HG02642 (cell line): ENCODE results near the gene ATG7.
"Not testable (repeated sequence)": the region's sequence is repeated elsewhere in the genome, so short reads cannot be mapped to it uniquely, and the experiment has no call there.

Source experiments
- ATAC-seq: cut with Tn5 transposase; IDR thresholded peaks from one replicate; pipeline ENCODE4 v1.9.1; 2021; ENCODE audit warnings: mild to moderate bottlenecking; ENCODE audit not compliant: unreplicated experiment, poor library complexity

The ATG7 gene

DNA sequence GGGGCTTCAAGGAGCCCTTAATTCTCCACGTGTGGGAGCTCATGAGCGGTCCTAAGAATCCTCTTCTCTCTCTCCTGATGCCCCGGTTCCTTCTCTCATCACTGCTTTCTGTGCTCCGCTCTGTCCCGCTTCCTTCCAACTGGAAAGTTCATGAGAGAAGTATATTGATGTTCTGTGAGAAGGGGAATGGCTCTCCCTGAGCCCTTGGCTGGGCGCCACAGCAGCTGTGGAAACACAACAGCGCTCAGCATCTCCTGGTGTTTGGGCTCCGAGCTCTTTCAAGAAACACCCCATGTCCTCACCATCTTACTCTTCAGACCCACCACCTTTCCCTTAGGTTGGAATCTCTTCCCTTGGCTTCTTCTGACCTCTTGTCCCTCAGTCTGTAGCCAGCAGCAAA lies 209.8 kb downstream of the ATG7 start:
- ATAC-seq = no peak

DNA sequence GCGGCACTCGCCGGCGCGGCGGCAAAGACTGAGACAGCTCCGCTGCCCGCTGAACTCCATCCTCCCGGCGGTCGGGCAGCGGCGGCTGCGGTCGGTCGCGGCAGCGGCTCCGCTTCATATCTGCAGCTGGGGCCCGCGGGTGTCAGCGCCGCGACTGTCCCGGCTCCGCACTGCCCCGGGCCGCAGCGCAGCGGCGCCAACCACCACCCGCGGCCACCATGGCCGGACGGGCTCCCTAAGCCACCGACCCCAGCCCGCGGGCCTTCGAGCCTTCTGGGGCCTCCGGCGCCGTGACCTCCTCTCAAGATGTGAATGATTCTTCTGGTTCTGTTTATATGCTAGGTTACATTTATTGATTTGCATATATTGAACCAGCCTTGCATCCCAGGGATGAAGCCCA lies 216.2 kb downstream of the ATG7 start:
- ATAC-seq = not testable (repeated sequence)

DNA sequence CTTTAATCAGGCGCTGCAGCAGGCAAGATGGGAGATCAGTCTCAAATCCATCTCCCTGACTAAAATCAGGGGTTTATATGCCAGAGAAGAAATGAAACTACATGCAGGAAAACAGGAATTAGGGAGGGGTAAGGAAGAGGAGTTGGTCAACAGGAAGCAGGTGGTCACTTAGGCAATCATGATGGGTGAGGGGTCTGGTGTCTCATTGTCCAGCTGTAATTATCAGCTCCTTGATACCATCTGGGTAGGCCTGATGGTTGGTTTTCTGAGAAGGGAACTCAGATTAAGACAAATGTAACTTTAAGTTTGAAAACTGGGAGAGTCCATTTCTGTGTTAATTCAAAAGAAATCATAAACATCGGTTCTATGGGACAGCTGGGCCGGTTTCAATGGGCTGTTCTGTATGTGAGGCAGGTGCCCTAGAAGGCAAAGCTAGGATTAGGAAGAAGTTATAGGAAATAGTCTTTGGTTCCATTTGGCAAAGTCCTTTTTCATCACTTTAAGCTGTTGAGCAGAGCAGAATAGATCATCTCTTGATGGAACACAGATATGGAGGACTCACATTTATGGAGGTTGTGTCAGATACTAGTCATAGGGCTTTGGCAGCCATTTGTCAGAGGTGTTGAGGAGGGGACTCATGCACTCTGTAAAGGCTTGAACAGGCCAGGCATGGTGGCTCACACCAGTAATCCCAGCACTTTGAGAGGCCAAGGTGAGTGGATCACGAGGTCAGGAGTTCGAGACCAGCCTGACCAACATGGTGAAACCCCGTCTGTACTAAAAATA lies 222.1 kb downstream of the ATG7 start:
- ATAC-seq = no peak

DNA sequence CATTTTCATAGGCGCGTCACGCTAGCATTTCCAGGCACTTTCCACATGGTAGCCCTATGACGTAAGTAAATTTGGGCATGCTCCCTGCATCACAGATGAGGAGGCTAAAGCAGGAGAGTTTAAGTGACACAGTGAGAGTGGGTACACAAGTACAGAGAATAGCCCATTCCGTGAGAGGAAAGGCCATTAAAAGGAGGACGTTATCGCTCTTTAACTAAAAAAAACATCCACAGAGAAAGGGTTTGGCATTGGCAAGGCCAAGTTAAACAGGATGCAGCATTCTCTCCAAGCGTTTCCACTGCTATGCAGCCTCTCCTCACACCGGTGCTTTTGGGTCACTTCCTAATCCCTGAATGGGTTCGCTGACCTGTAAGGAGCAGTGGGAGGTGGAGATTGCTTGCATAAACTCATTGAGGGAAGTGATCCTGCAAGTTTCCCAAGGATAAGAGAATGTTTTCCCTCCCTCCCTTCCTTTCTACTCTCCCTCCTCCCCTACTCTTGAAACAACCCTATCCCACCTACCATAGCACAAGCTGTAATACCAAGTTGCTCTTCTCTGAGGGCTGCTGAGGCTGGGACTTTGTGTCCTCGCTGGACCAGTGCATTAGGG lies 223.9 kb downstream of the ATG7 start:
- no peak for ATAC-seq

DNA sequence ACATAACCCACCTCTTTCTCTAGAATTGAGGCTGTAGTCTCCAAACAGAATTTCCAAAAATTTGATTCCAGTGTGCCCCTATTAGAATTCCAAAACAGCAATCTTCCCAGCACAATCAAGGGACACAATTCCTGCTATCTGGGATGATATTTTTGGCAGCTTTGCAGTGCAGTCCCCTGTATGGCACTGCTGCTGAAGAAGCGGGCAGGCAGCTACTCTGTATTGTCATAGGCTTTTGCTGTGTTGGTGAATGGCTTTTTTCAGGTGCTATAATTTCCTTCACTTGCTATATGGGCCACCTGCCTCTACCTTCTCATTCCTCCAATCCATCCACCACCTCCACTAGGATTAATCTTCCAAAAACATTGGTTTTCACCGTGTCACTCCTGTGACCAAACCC lies 226.0 kb downstream of the ATG7 start:
- no peak for ATAC-seq

DNA sequence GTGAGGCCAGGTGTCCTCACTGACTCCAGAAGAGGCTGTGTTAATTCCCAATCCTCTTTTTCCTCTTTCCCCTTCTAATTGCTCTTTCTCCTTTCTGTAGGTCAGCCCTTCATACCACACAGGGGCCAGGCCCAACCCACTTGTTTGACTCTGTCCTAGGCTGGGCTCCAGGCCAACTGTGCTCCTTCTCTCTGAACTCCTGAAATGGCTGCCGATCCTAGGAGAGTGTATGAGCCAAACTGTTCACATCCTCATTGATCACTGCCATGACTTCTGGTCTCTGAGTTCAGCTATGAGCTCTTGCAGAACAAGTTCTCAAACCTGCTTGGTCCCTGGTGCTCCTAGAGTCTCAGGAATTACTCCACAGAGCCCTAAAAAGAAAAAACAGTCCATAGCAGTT lies 226.4 kb downstream of the ATG7 start:
- no peak for ATAC-seq

DNA sequence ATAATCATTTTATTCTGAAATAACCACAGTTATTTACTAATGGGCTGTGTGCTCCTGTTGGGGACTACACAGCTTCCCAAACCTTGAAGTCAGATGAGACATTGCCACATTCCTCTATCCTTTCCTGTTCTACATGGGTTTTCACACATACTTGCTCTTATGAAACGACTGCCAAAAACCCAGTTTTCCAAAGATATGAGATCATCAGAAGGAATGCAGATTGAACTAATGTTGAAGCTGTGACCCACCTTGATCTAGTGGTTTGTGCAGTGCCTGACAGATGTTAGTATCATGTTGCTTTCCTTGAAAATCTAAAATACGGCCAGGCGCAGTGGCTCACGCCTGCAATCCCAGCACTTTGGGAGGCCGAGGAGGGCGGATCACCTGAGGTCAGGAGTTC lies 226.9 kb downstream of the ATG7 start:
- ATAC-seq = no peak

DNA sequence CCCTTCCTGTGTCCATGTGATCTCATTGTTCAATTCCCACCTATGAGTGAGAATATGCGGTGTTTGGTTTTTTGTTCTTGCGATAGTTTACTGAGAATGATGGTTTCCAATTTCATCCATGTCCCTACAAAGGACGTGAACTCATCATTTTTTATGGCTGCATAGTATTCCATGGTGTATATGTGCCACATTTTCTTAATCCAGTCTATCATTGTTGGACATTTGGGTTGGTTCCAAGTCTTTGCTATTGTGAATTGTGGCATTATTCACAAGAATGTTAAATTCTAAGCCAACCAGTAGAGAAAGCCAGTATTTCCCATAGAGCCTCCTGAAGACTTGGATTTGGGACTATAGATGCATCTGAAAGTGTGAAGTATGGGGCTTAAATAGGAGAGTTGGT lies 230.2 kb downstream of the ATG7 start:
- not testable (repeated sequence) for ATAC-seq

DNA sequence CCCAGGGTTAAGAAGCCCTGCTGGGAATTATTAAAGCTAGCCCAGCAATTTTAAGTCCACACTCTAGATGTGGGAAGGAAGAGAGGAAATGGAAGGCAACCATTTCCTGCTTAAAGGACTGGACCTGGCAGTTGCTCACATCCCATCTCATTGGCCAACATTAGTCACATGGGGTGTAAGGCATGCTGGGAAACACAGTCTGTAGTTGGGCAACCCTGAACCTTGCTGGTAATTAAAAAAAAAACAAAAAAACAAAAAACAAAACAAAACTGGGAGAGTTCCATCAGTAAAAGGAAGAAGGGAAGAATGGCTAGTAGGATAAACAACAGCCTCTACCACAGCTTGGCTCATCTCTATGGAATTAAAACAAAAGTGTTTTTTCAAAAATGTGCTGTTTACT lies 235.5 kb downstream of the ATG7 start:
- no peak for ATAC-seq

DNA sequence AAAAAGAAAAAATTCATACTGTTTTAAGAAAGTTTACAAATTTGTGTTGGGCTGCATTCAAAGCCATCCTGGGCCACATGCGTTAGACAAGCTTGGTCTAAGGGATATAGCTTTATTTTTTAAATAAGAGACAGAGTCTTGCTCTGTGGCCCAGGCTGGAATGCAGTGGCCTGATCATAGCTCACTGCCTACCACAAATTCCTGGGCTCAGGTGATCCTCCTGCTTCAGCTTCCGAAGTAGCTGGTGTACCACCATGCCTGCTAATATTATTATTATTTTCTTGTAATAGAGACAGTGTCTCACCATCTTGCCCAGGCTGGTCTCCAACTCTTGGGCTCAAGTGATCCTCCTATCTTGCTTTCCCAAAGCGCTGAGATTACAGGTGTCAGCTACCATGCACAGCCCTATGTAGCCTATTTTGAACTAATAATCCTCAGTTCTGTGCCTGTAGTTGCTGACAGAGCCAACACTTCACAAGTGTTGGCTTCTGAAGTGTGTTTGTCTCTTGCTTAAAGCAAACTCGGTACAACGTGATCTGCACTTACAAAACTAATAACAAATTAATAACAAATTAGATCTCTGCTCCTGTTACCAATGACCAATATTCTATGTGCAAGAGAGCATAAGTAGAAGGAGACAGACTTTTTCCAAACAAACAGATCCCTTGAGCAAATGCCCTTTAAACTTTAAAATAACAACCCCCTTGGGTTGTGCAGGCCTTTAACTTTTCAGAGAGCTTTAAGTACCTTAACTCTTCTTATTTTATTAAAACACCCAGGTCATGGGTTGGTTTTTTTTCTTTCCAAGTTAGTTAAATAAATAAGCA lies 236.4 kb downstream of the ATG7 start:
- no peak for ATAC-seq

DNA sequence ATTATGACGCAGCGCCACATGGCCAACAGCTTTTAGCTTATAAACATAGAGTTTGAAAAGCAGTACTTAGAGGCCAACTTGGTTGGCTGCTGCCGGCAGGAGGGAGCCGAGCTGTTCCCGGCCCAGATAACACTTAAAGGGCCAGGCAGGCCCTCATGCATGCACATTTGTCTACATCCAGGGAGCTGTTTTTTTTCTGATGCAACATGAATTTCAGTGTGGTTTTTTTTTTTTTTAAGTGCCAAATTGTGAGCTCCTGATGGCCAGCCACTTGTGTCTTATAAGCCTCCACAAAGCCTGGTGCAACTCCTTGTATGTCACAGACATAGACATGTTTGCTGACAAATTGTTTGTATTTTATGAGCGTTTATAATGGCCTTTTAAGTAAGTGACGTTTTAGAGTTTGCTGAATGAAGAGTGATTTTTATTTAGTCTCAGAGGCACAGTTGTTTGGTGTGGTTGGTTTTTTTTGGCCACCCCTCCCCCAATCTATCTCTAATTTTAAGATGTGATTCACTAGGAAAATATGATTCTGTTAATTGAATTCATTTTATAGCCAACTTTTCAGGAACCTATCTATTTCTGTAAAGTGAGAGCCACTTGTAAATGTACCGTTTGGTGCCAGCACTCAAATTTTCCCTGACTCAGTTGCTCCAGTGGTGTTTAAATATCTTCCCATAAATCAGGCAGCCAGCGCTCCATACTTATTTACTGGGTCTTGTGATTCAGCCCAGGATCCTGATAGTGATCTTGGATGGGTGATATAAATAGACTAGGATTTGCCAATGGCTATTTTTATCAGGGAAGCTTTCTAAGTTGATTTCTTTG lies 237.2 kb downstream of the ATG7 start:
- no peak for ATAC-seq

DNA sequence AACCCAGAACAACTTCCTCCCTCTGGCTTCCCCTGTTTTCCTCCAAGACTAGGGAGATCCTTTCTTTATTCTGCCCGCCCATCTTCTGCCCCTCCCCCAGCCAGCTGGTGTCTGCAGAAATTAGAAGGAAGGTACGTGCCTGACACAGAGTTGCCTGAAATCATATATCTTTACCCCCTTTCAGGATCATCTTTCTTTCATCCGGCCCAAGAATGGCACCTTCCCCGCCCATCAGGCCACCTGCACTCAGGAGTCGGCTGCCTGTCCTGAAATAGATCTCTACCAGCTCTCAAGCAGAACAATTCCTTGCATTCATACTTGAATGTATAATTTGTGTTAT lies 237.8 kb downstream of the ATG7 start:
- no peak for ATAC-seq

DNA sequence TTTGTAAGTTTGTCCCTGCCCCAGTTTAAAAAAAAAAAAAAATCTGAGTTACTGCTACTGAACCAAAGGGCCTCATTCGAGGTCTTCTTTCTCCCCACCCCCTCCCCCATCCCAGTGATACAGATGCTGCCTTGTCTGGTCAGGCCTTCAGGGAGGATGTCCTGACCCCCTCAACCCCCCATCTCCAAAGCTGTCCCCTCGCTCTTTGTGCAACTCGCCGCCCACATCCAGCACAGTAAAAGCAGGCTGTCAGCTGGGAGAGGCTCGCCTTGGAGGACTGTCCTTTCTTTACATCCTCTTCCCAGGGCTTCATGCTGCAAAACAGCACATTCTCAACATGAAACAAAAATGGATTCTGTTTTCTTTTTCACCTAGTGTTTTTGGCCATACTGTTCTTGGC lies 238.2 kb downstream of the ATG7 start:
- ATAC-seq = no peak

DNA sequence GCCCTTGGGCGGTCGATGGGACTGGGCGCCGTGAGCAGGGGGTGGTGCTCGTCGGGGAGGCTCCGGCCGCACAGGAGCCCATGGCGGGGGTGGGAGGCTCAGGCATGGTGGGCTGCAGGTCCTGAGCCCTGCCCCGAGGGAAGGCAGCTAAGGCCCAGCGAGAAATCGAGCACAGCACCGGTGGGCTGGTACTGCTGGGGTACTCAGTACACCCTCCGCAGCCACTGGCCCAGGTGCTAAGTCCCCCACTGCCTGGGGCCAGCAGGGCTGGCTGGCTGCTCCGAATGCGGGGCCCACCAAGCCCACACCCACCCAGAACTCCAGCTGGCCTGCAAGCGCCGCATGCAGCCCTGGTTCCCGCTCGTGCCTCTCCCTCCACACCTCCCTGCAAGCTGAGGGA lies 239.4 kb downstream of the ATG7 start:
- not testable (repeated sequence) for ATAC-seq

DNA sequence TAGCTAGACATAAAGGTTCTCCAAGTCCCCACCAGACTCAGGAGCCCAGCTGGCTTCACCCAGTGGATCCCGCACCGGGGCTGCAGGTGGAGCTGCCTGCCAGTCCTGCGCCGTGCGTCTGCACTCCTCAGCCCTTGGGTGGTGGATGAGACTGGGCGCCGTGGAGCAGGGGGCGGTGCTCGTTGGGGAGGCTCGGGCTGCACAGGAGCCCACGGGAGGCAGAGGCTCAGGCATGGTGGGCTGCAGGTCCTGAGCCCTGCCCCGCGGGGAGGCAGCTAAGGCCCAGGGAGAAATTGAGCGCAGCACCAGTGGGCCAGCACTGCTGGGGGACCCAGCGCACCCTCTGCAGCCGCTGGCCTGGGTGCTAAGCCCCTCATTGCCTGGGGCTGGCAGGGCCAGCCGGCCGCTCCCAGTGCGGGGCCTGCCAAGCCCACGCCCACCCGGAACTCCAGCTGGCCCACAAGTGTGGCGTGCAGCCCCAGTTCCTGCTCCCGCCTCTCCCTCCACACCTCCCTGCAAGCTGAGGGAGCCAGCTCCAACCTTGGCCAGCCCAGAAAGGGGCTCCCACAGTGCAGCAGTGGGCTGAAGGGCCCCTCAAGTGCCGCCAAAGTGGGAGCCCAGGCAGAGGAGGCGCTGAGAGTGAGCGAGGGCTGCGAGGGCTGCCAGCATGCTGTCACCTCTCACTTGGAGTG lies 241.1 kb downstream of the ATG7 start:
- not testable (repeated sequence) for ATAC-seq

DNA sequence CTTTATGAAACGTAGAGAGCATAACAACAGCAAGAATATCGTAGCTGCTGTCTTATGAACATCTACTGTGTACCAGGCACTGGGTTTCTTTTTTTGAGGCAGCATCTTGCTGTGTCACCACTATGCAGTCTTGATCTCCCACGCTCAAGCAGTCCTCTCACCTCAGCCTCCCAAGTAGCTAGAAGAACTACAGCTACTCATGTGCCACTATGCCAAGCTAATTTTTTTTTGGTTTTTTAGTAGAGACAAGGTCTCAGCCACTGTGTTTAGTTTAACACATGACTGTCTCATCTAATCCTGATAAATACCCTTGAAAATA lies 241.6 kb downstream of the ATG7 start:
- no peak for ATAC-seq

DNA sequence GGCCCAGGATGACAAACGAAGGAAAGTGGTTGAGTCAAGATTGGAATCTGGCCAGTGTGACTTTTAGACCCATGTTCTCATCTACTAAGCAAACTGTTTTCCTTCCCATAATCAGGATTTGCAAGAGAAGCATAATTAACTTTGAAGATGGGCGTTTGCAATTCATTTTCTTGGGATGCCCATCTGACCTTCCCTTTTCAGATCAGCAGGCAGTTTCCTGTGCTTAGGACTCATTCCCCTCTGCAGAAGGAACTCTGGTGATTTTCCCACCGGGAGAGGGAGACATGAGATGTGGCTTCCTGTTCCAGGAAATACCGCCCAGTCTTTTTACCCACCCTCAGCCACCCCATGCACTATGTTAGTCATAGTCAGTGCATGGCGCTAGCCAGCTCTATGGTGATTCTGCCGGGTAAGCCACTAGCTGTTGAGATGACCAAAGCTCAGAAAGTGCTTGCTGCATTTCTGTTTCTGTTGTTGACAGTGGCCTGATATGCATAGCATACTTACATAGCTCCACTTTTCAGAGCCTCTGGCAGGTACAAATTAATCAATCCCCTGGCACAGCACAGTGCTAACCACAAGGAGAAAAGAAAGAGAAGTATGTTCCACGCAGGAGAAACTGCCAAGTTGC lies 242.1 kb downstream of the ATG7 start:
- no peak for ATAC-seq

DNA sequence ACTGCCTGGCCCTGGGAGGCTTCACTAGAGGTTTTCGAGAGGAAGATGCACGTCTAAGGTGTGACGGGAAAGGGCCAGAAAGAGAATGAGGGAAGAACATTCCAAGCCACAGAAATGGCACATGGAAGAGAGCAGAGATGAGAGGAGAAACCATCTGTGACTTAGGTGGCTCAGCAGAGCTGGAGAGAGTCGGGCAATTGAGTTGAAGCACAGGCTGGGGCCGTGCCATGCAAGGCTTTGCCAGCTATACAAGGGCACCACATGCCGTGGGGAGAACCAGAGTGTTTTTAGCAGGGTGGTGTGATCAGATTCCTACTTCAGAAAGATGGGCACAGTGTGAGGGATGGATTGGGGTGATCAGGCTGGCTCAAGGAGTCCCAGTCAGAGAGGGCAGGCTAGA lies 245.4 kb downstream of the ATG7 start:
- ATAC-seq = no peak

DNA sequence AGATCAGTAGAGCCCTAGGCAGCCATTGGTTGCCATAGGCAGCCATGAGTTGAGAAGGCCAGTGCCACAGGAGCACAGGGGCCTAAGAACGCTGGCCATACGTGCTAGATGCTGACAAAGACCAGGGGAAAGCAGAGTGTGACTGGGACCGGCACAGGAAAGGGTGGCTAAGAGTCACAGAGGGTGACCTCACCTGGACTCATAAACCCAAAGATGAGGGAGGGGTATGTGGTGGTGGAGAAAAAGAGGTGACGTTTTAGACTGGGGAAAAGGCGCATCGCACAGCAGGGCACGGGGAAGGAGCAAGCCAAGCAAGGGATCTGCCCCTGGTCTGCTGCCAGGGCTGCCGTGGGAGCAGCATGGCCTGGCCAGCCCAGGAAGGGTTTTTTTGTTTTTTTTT lies 249.0 kb downstream of the ATG7 start:
- ATAC-seq = no peak

DNA sequence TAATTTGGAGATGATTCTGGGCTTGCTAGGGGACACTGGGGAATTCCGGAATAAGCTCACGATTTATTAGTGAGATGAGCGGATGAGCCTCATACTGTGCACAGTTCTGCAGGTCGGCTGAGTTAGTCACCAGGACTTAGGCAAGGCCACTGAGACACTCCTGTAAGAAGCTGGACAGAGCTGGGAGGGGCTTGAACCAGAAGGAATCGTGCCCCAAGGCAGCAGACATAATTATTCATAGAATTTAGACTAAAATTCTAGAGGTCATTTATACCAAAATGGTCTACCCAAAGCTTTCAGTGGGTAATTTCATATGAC lies 250.2 kb downstream of the ATG7 start:
- no peak for ATAC-seq
